GM18499 (cell line): ENCODE results near the gene SLC2A3.

Experiments
- ATAC-seq: cut with Tn5 transposase; IDR thresholded peaks from one replicate; pipeline ENCODE4 v1.9.1; 2021; ENCODE audit warnings: moderate number of reproducible peaks; ENCODE audit not compliant: insufficient read depth, unreplicated experiment

The SLC2A3 gene

GRCh38 chr12:7870335-7870734 lies 65.7 kb downstream of the SLC2A3 start:
- ATAC-seq, result no peak
